GM23338 (cell line): Measurements from ENCODE around the gene ZDHHC13. TPM values are rescaled to one million over a fixed set of nuclear protein-coding genes. Genes with fewer than 3 reads are reported as not detected.

ENCODE experiments used
- ATAC-seq: fragments of 200-7000 bp; cut with Tn5 transposase; 3 replicates; pipeline ENCODE4 v1.9.1; 2020
- DNase-seq: peaks from one replicate; pipeline ENCODE4 v3.0.0-alpha.2; 2015; ENCODE audit warnings: low spot score
- H2AFZ ChIP-seq: fragments of 200-600 bp; sonication (generic); 2 replicates; pipeline ENCODE4 v1.8.0; 2016; ENCODE audit warnings: antibody characterized with exemption, mild to moderate bottlenecking, moderate library complexity
- H3F3A ChIP-seq: fragments of 200-600 bp; sonication (generic); replicated peaks from 2 replicates; pipeline ENCODE4 v1.8.0; 2017; ENCODE audit warnings: antibody characterized with exemption, mixed run types, low read depth
- H3K27ac ChIP-seq: fragments of 200-600 bp; sonication (generic); 2 replicates; pipeline ENCODE4 v1.6.1; 2016; ENCODE audit warnings: low read depth
- H3K27me3 ChIP-seq: fragments of 200-600 bp; sonication (generic); 2 replicates; pipeline ENCODE4 v1.8.0; 2016; ENCODE audit warnings: mild to moderate bottlenecking, mixed run types, moderate library complexity; ENCODE audit not compliant: insufficient read depth
- H3K36me3 ChIP-seq: fragments of 200-600 bp; sonication (generic); 2 replicates; pipeline ENCODE4 v1.8.0; 2016; ENCODE audit warnings: mild to moderate bottlenecking; ENCODE audit not compliant: insufficient read depth
- H3K4me1 ChIP-seq: fragments of 200-600 bp; sonication (generic); 2 replicates; pipeline ENCODE4 v1.8.0; 2016; ENCODE audit warnings: mild to moderate bottlenecking, moderate library complexity; ENCODE audit not compliant: insufficient read depth
- H3K4me2 ChIP-seq: fragments of 200-600 bp; sonication (generic); 2 replicates; pipeline ENCODE4 v1.7.1; 2017; ENCODE audit warnings: mixed run types
- H3K4me3 ChIP-seq: fragments of 200-600 bp; sonication (generic); 2 replicates; pipeline ENCODE4 v1.6.1; 2016; ENCODE audit warnings: mixed run types
- H3K79me2 ChIP-seq: fragments of 200-600 bp; sonication (generic); replicated peaks from 2 replicates; pipeline ENCODE4 v1.8.0; 2017; ENCODE audit warnings: mild to moderate bottlenecking; ENCODE audit not compliant: insufficient read depth
- H3K9me2 ChIP-seq: fragments of 200-600 bp; sonication (generic); 2 replicates; pipeline ENCODE4 v1.8.0; 2017; ENCODE audit not compliant: insufficient read depth
- H4K20me1 ChIP-seq: fragments of 200-600 bp; sonication (generic); replicated peaks from 2 replicates; pipeline ENCODE4 v1.8.0; 2017; ENCODE audit warnings: mild to moderate bottlenecking; ENCODE audit not compliant: insufficient read depth
- H3K27ac Mint-ChIP-seq: 2 replicates; pipeline ENCODE4 v1.8.0; 2020; ENCODE audit warnings: inconsistent platforms, mild to moderate bottlenecking, moderate library complexity, mixed read lengths
- H3K27me3 Mint-ChIP-seq: 3 replicates; pipeline ENCODE4 v1.8.0; 2022; ENCODE audit warnings: low read depth, mild to moderate bottlenecking, moderate library complexity, mixed read lengths, inconsistent platforms; ENCODE audit not compliant: insufficient read depth, poor library complexity
- H3K36me3 Mint-ChIP-seq: 3 replicates; pipeline ENCODE4 v1.8.0; 2021; ENCODE audit warnings: low read depth, mild to moderate bottlenecking, inconsistent platforms, moderate library complexity, mixed read lengths
- H3K4me1 Mint-ChIP-seq: 3 replicates; pipeline ENCODE4 v1.8.0; 2020; ENCODE audit warnings: mild to moderate bottlenecking, inconsistent platforms, mixed read lengths
- H3K4me3 Mint-ChIP-seq: 3 replicates; pipeline ENCODE4 v1.8.0; 2021; ENCODE audit warnings: moderate library complexity, mild to moderate bottlenecking, inconsistent platforms, mixed read lengths
- H3K9me3 Mint-ChIP-seq: 3 replicates; pipeline ENCODE4 v1.8.0; 2020; ENCODE audit warnings: moderate library complexity, mild to moderate bottlenecking, inconsistent platforms, mixed read lengths
- CREB1 ChIP-seq: fragments of 250-450 bp; sonication (Bioruptor Pico); IDR thresholded peaks from 2 replicates; pipeline ENCODE4 v1.5.0; 2020; ENCODE audit warnings: low read depth, mild to moderate bottlenecking, moderate library complexity
- CTCF ChIP-seq, 2 experiments: fragments of 200-600 bp in 1 of 2; sonication (generic) in 1 of 2; conservative IDR thresholded peaks; 2 replicates each; pipeline versions ENCODE4 v1.5.1 to v1.6.1; 2016 to 2017; ENCODE audit warnings: antibody characterized with exemption in 2 of 2, low read depth in 2 of 2, mild to moderate bottlenecking in 2 of 2, moderate library complexity in 1 of 2
- ETS1 ChIP-seq: IDR thresholded peaks from 2 replicates; pipeline ENCODE4 v1.6.1; 2016; ENCODE audit warnings: antibody characterized with exemption
- EZH2 ChIP-seq: fragments of 200-600 bp; sonication (generic); IDR thresholded peaks from one replicate; pipeline ENCODE4 v1.8.0; 2017; ENCODE audit warnings: antibody characterized with exemption, mild to moderate bottlenecking, low read depth; ENCODE audit not compliant: unreplicated experiment
- JUNB ChIP-seq: IDR thresholded peaks from one replicate; pipeline ENCODE4 v1.6.1; 2016; ENCODE audit warnings: antibody characterized with exemption; ENCODE audit not compliant: unreplicated experiment
- POLR2AphosphoS5 ChIP-seq: IDR thresholded peaks from 2 replicates; pipeline ENCODE4 v1.6.1; 2016; ENCODE audit warnings: antibody characterized with exemption, low read depth
- STAT1 ChIP-seq: IDR thresholded peaks from one replicate; pipeline ENCODE4 v1.6.1; 2016; ENCODE audit warnings: antibody characterized with exemption; ENCODE audit not compliant: unreplicated experiment
- ZNF114 ChIP-seq: fragments of 250-450 bp; sonication (Bioruptor Pico); IDR thresholded peaks from 2 replicates; pipeline ENCODE4 v1.5.0; 2020; ENCODE audit warnings: mild to moderate bottlenecking, moderate library complexity
- ZNF331 ChIP-seq: fragments of 250-450 bp; sonication (Bioruptor Pico); IDR thresholded peaks from 2 replicates; pipeline ENCODE4 v1.5.0; 2020; ENCODE audit warnings: low read depth, mild to moderate bottlenecking, moderate library complexity
- ZNF462 ChIP-seq: fragments of 250-450 bp; sonication (Bioruptor Pico); IDR thresholded peaks from 2 replicates; pipeline ENCODE4 v1.5.0; 2020; ENCODE audit warnings: mild to moderate bottlenecking, moderate library complexity
- polyA plus RNA-seq: library from polyadenylated mRNA; unstranded; fragments of >200 nt; fragmentation: Nextera tagmentation; extraction: Ambion mirVana; gene quantifications from 2 replicates; pipeline ENCODE4 v1.2.1, GENCODE V29; 2016
- total RNA-seq: library from RNA; depleted of rRNA; stranded (reverse); fragments of >200 nt; shearing (Covaris generic); gene quantifications from 2 replicates; pipeline ENCODE4 v1.2.3, GENCODE V29; 2014

Gene ZDHHC13
- total and polyA plus RNA-seq, 2 experiments from 2014 or later, result 21.0 to 27.7 TPM

DNA sequence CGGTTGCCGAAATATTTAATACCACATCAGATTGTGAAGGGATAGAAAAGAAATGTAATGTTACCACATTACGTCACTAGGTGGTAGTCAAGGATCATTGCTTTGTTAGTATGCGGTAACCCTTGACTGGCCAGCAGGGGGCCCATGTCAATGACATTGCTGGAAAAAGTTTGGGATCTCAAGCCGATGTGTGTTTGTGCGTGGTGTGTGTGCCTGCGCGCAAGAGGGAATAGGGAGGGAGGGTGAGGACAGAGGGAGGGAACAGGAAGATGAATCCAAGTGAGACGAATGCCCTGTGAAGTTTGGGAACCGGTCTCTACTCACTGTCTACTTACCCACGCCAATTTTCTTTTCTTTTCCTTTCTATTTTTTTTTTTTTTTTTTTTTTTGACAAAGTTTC, 45.7 kb upstream of the ZDHHC13 start:
- no peaks in the 10 kb centered on the region for H4K20me1 ChIP-seq
- Mint-ChIP-seq H3K27ac (no peak overlapping the region), H3K4me1 (peaks cover 28% of the 10 kb centered on the region), H3K36me3 (no peaks in the 10 kb centered on the region), H3K4me3 (peak overlapping the region; percentile 46; the same call in 2 of the 3 replicates), H3K27me3 (peaks cover 7% of the 10 kb centered on the region), H3K9me3 (no peaks in the 10 kb centered on the region; the same call in 2 of the 3 replicates)
- ATAC-seq (peak; percentile 73), DNase-seq (peak; percentile 95)
- no peak overlapping the region for H2AFZ ChIP-seq
- 0 out of 2 replicates have a peak overlapping the region, but pooled peaks have one; percentile 15 for H3K4me3 ChIP-seq
- H3K36me3 ChIP-seq, result no peaks in the 10 kb centered on the region
- TF ChIP-seq CTCF (conservative IDR thresholded peaks at IDR 0.05; ENCODE audit: low read depth in 2 of 2) (peak; percentile 98), CREB1 (CRISPR knock-in tag) (peak; percentile 82), ZNF331 (no peak)
- H3K27ac ChIP-seq, result no peak overlapping the region
- H3K79me2 ChIP-seq, result no peaks in the 10 kb centered on the region
- H3K27me3 ChIP-seq, result no peaks in the 10 kb centered on the region
- H3K4me2 ChIP-seq, result no peak overlapping the region
- H3F3A ChIP-seq, result 0 out of 2 replicates have a peak, but pooled peaks cover 4% of the 10 kb centered on the region
- H3K4me1 ChIP-seq, result peaks cover 17% of the 10 kb centered on the region
- H3K9me2 ChIP-seq, result no peaks in the 10 kb centered on the region

DNA sequence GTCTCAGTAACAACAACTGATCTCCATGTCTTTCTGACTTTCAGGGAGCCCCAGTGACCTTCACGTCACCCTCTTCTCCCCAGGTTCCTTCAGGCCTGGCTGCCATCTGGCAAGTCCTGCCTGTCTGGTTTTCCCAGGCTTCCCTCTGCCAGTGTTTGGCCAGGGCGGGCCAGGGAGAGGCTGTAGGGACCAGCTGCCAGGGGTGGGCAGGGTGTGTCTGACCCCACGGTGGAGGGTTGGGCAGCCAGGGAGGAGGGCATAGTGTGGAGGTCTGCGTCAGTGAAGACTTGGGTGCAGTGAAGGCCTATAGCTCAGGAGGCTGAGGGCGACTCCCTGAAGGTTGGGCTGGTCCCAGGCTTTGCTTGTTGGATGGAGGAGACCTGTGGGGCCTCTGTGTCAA, 44.5 kb upstream of the ZDHHC13 start:
- Histone ChIP-seq H3K36me3 (no peaks in the 10 kb centered on the region), H2AFZ (no peak overlapping the region; the same call in 1 of the 2 replicates), H3K27me3 (no peaks in the 10 kb centered on the region), H3K9me2 (no peaks in the 10 kb centered on the region), H3K4me3 (no peak overlapping the region), H3K27ac (no peak overlapping the region), H3F3A (0 out of 2 replicates have a peak, but pooled peaks cover 4% of the 10 kb centered on the region), H3K4me2 (no peak overlapping the region), H4K20me1 (no peaks in the 10 kb centered on the region), H3K4me1 (peaks cover 17% of the 10 kb centered on the region), H3K79me2 (no peaks in the 10 kb centered on the region)
- H3K27me3 Mint-ChIP-seq, result peaks cover 10% of the 10 kb centered on the region
- DNase-seq (no peak), ATAC-seq (no peak)
- no peaks in the 10 kb centered on the region for H3K9me3 Mint-ChIP-seq
- H3K36me3 Mint-ChIP-seq, result no peaks in the 10 kb centered on the region
- no peak overlapping the region for H3K27ac Mint-ChIP-seq
- no peak overlapping the region for H3K4me3 Mint-ChIP-seq
- H3K4me1 Mint-ChIP-seq, result peaks cover 33% of the 10 kb centered on the region
- TF ChIP-seq EZH2 (no peak), JUNB (no peak), ZNF114 (CRISPR knock-in tag) (no peak), POLR2AphosphoS5 (no peak), STAT1 (no peak), CTCF (conservative IDR thresholded peaks at IDR 0.05; ENCODE audit: low read depth in 2 of 2) (no peak), ZNF331 (no peak), ETS1 (no peak), ZNF462 (CRISPR knock-in tag) (no peak)
